NCI-H2029 (cell line): ENCODE results near the gene CHMP4A.
"Not testable (repeated sequence)": the region's sequence is repeated elsewhere in the genome, so short reads cannot be mapped to it uniquely, and the experiment has no call there.

Experiments
- DNase-seq: peaks from one replicate; lab custom pipeline; 2025; lab: John Stamatoyannopoulos, UW

Gene CHMP4A

DNA sequence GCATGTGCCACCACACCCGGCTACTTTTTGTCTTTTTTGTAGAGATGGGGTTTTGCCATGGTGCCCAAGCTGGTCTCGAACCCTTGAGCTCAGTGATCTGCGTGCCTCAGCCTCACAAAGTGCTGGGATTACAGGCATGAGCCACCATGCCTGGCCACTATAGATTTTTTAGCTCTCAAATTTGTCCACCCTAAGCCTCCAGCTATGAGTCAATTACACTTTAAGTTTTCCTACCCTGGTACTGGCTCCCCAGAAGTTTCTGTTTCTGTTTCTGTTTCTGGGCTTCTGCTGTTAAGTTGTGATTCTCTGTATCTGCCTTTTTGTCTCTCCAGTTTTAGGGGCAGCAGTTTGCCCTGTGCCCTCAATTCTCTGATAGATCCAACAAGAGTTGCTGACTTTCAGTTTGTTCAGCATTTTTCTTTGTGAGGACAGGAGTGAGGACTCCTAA is 33.5 kb upstream of the CHMP4A start:
- no peak for DNase-seq

DNA sequence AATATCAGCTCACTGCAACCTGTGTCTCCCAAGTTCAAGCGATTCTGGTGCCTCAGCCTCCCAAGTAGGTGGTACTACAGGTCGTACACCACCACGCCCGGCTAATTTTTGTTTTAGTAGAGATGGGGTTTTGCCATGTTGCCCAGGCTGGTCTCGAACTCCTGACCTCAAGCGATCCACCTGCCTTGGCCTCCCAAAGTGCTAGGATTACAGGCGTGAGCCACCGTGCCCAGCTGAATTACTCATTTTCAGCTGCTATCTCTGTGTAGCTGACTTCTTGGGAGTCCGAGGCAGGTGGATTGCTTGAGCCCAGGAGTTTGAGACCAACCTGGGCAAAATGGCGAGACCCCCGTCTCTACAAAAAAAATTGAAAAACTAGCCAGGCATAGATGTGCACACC is 32.1 kb upstream of the CHMP4A start:
- DNase-seq = not testable (repeated sequence)

- peak; percentile 35 for DNase-seq
Observed at GRCh38 chr14:24243336-24243836, 30.1 kb upstream of the CHMP4A start.

DNA sequence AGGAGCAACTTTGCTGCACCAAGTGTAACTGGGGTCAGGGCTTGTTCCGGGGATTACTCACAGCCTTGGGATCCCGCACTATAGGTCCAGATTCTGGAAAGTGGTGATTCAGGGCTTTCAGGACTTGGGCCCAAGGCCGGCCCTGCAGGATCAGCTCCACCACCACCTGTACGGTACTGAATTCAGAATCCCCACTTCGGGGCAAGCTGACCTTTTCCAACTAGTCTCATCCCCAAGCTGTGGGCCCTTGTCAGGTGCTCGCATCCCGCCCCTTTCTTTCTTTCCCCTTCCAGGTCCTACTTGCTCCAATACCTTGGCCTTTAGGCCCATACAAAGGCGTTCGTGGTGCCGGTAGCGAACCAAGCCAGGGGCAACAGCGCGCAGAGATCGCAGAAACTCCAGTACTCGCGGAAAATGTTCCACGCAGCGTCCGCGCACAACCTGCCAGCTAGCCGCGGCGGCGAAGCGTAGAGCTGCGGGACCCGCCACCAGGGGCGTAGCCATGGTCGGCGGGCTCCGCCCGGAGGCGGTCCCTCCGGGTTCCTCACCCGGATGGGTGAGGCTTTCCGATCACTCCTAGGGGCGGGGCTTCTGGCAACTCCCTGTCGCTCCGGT is 28.6 kb upstream of the CHMP4A start:
- peak; percentile 93 for DNase-seq

- no peak for DNase-seq
Observed at GRCh38 chr14:24240110-24240918, 27.0 kb upstream of the CHMP4A start.

DNA sequence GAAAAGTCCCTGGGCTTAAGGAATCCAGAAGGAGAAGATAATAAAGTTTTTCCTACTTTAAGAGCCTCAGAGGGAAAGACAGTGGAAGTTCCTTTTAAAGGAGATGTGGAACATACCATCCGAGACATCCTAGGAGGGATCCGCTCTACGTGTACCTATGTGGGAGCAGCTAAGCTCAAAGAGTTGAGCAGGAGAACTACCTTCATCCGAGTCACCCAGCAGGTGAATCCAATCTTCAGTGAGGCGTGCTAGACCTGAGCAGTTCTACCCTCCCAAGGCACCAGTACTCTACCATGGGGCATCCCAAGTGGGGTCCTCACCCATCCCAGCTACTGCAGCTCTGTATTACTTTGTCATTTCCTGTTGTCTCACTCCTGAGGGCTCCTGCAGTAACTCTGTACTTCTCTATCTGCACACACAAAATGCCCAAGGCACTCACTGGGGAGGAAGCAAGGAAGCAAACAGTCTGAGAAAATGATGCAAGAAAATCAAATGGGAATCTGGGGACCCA is 25.3 kb upstream of the CHMP4A start:
- no peak for DNase-seq

DNA sequence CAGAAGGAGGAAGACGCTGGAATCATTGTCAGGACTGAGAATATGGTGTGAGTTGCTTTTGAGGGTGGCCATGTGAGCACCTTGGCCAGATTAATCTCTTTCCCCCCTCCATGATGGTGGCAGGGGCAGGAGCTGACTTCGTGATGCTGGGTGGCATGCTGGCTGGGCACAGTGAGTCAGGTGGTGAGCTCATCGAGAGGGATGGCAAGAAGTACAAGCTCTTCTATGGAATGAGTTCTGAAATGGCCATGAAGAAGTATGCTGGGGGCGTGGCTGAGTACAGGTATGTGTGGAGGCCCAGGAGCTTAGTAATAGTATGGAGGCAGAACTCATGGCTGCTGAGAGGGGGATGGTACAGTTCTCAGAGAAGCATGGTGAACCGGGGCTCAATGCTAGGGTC is 24.8 kb upstream of the CHMP4A start:
- DNase-seq = no peak

GRCh38 chr14:24237463-24237955 is 24.2 kb upstream of the CHMP4A start:
- no peak for DNase-seq

DNA sequence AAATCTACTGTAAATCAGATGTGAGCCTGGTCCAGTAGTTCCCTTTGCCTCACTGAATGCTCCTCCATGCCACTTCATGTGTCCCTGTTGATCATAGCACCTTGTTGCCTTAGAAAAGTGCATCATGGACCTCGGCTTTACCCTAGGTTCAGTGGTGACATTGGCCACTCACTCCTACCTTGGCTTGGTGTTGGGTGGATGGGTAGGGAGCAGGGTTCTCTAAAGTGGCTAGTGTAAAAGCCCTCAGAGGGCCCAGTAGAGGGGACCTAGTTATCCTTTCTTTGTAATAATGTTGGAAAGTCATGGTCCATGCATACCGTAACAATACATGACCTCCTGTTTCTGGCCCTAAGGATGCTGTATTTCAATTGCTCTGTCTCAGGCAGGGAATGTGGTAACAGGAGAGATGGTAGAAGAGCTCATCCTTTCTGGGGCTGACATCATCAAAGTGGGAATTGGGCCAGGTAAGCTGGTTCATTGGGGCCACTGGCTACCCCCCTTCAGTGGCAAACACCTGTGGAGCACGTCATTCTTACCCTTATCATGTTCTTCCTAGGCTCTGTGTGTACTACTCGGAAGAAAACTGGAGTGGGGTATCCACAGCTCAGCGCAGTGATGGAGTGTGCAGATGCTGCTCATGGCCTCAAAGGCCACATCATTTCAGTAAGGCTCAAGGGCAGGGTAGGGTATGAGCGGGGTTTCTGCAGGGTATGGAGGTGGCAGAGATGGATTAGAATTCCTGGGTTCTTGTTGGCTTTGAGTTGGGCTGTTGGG is 23.6 kb upstream of the CHMP4A start:
- no peak for DNase-seq

DNA sequence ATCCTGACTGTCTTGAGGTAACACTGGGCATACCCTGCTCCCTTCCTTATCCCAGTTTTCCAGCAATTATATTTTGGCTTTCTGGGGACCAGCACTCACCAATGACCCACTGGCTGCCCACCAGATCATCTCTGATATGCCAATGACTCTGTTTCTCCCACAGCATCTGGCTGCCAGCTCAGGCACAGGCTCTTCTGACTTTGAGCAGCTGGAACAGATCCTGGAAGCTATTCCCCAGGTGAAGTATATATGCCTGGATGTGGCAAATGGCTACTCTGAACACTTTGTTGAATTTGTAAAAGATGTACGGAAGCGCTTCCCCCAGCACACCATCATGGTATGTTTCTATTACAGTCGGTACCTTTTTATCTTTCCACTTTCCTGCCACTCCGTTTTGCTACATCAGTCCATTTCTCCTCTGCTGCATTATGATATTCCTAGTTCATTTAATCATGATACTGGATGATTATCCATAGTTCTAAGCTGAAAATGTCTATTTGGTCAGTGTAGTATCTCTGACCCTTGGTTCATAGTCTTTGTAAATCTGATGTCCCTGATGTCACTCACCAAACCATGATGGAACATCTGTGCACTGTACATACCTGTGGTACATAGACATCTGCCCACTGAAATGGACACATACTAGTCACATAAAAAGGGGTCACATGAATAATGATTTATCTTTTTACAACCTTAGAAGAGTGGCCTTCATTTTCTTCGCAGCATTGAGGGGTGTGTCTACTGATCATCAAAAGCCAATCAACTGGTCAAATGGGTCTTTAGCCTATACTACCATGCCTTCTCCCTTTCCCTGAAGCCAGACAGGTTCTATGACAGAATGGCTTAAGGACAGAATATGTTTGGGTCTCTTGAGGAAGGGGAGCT is 22.8 kb upstream of the CHMP4A start:
- DNase-seq = no peak

GRCh38 chr14:24234095-24235005 is 21.1 kb upstream of the CHMP4A start:
- no peak for DNase-seq

DNA sequence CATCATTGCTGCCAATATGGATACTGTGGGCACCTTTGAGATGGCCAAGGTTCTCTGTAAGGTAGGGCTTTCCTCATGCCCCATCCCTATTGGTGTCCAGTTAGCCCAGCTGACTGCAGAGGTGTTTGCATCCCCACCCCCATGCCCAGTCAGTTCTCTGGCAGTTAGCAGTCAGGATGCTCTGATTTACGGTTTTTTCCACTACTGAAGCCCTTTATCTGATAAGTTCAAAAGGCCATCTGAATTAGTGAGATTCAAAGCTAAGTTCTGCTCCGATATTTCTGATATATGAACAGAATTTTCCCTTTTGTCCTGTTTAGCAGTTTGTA is 20.2 kb upstream of the CHMP4A start:
- no peak for DNase-seq

GRCh38 chr14:24232645-24233537 is 19.6 kb upstream of the CHMP4A start, which contains the start of gene GMPR2:
TSS of gene GMPR2 (plus strand) at chr14:24232929. CDS start at chr14:24233254, 325 bp downstream.
- no peak for DNase-seq

- peak; percentile 84 for DNase-seq
Observed at GRCh38 chr14:24232121-24232644, 18.9 kb upstream of the CHMP4A start, which contains the start of gene NEDD8. TSS of gene NEDD8 (minus strand) at chr14:24232367. CDS start at chr14:24232267, 100 bp downstream.

DNA sequence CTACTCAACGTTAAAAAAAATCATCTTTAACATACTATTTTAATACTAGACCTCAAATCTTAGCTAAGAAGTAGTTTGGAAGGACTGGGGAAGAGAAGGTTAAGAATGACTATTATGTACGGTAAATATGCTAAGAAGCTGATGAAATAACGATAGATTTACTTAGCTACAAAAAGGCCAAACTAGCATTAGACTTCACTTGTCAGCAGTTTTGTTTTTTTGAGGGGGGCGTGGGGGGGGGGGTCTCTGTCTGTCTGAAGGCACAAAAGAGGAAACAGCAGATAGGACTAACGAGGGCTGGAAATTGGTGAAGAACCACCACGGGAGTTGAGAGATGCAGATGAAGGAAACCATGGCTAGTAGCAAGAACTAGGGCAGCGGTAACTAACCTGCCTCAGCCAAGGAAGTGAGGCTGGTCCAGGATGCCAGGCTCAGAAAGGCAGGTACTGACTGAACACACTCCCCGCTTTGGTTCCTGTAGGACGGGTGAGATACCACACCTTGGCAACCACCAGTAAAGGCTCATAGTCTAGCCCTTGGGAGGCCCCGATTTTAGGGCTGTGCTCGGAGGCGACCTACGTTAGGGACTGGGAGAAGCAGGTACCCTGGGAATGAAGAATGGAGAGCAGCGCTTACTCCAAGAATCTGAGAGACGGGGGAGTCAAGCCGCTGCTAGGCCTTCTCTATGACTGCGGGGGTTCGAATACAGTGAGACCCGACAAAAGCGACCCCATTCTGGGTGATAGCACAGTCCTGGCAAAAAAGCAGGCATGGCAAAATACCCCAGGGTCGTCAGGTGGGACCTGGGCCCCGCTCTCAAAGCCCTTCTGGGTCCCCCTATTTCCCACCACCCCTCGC is 18.2 kb upstream of the CHMP4A start:
- DNase-seq = no peak

DNA sequence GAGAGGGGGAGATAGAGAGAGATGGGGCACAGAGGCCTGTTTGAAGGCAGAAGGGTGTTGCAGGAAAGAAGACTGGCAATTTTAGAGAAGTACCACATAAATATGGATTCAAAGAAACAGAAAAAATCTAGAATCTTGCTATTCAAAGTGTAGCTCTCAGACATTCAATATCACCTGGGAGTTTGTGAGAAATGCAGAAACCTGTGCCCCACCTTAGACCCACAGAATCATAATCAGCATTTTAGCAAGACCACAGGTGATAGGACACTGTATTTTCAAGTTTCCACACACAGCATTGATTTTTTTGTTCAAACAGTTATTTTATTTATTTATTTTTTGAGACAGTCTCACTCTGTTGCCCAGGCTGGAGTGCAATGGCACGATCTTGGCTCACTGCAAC is 15.6 kb upstream of the CHMP4A start:
- DNase-seq = no peak

DNA sequence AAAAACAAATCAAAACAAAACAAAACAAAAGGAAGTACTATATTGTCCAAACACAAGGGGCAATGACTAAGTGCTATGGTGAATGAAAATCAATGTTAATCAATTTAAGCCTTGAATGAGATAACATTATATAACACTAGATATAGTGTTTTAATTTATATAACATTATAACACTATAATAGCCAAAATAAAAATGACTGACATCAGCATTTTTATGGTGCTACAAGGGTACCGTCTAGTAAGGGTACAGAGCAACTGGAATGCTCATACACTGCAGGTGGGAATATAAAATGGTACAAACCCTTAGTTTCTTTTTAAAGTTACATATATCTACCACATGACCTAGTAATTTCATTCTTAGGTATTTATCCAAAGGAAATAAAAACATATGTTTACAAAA is 13.2 kb upstream of the CHMP4A start:
- DNase-seq = no peak

DNA sequence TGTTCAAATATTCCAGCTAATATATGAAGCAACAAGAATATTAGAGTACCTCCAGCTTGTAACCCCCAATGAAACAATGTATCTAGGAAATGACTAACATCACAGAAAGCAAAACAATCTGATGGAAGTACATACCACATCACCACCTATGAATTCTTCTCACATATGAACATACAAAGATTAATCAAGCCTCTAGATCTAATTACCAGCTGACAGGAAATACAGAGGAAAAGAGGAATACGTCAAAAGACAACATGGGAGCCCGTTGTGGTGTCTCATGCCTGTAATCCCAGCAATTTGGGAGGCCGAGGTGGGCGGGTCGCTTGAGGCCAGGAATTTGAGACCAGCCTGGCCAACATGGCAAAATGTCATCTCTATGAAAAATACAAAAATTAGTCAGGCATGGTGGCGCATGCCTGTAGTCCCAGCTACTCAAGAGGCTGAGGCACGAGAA is 11.4 kb upstream of the CHMP4A start:
- no peak for DNase-seq
